Measurements from ENCODE around the gene CSRP3. TPM values are rescaled to one million over a fixed set of nuclear protein-coding genes. Genes with fewer than 3 reads are reported as not detected.

The CSRP3 gene
- total and polyA plus RNA-seq, 4 donors, result 0.18 to 7.5 TPM; not detected in 2

GRCh38 chr11:19185516-19186052 is 16.2 kb downstream of the CSRP3 start:
- Histone ChIP-seq H3K4me1 (ENCODE audit: control insufficient read depth in 1 of 2, insufficient read depth in 2 of 2, low read length in 2 of 2) (no peaks in the 10 kb centered on the region), H3K27me3 (ENCODE audit: control insufficient read depth in 1 of 2, insufficient read depth in 2 of 2, low read length in 1 of 2) (no peaks in the 10 kb centered on the region), H3K36me3 (ENCODE audit: control insufficient read depth in 1 of 2, insufficient read depth in 2 of 2, low read length in 1 of 2) (no peaks in the 10 kb centered on the region), H3K9me3 (ENCODE audit: control insufficient read depth, low read length) (no peaks in the 10 kb centered on the region), H3K27ac (ENCODE audit: low read depth in 1 of 2, low read length in 2 of 2) (no peak overlapping the region), H3K4me3 (ENCODE audit: low read length in 2 of 2) (no peak overlapping the region)
- intact Hi-C loops (cut with DNase I), result no loop called here
- WGBS, 2 donors, result 74 to 75% methylated on average over 6 of the region's 6 CpGs
- ATAC-seq (ENCODE audit: low FRiP score), result no peak
- no peak for DNase-seq

- Histone ChIP-seq H3K36me3 (ENCODE audit: control insufficient read depth in 1 of 2, insufficient read depth in 2 of 2, low read length in 1 of 2) (no peaks in the 10 kb centered on the region), H3K27me3 (ENCODE audit: control insufficient read depth in 1 of 2, insufficient read depth in 2 of 2, low read length in 1 of 2) (no peaks in the 10 kb centered on the region), H3K4me1 (ENCODE audit: control insufficient read depth in 1 of 2, insufficient read depth in 2 of 2, low read length in 2 of 2) (no peaks in the 10 kb centered on the region), H3K9me3 (ENCODE audit: control insufficient read depth, low read length) (no peaks in the 10 kb centered on the region), H3K27ac (ENCODE audit: low read depth in 1 of 2, low read length in 2 of 2) (no peak overlapping the region), H3K4me3 (ENCODE audit: low read length in 2 of 2) (no peak overlapping the region)
- no peak for DNase-seq
- intact Hi-C loops (cut with DNase I), result no loop called here
- 57 to 62% methylated on average over 2 of the region's 2 CpGs for WGBS, 2 donors
- no peak for ATAC-seq (ENCODE audit: low FRiP score)
Observed at GRCh38 chr11:19185036-19185435, 16.7 kb downstream of the CSRP3 start.

- DNase-seq (no peak), ATAC-seq (ENCODE audit: low FRiP score) (no peak)
- 96% methylated on average over 7 of the region's 7 CpGs for WGBS, 2 donors
- H3K4me3 ChIP-seq (ENCODE audit: low read length in 2 of 2), result no peak overlapping the region
- no peaks in the 10 kb centered on the region for H3K36me3 ChIP-seq (ENCODE audit: control insufficient read depth in 1 of 2, insufficient read depth in 2 of 2, low read length in 1 of 2)
- H3K4me1 ChIP-seq (ENCODE audit: control insufficient read depth in 1 of 2, insufficient read depth in 2 of 2, low read length in 2 of 2), result no peaks in the 10 kb centered on the region
- intact Hi-C loops (cut with DNase I), result no loop called here
- H3K9me3 ChIP-seq (ENCODE audit: control insufficient read depth, low read length), result no peaks in the 10 kb centered on the region
- H3K27ac ChIP-seq (ENCODE audit: low read depth in 1 of 2, low read length in 2 of 2), result no peak overlapping the region
- H3K27me3 ChIP-seq (ENCODE audit: control insufficient read depth in 1 of 2, insufficient read depth in 2 of 2, low read length in 1 of 2), result no peaks in the 10 kb centered on the region
Observed at GRCh38 chr11:19183646-19184045, 18.1 kb downstream of the CSRP3 start.

- 69 to 79% methylated on average over 5 of the region's 5 CpGs for WGBS, 2 donors
- H3K4me3 ChIP-seq (ENCODE audit: low read length in 2 of 2), result no peak overlapping the region
- no peaks in the 10 kb centered on the region for H3K36me3 ChIP-seq (ENCODE audit: control insufficient read depth in 1 of 2, insufficient read depth in 2 of 2, low read length in 1 of 2)
- no peak overlapping the region for H3K27ac ChIP-seq (ENCODE audit: low read depth in 1 of 2, low read length in 2 of 2)
- no peak for ATAC-seq (ENCODE audit: low FRiP score)
- H3K9me3 ChIP-seq (ENCODE audit: control insufficient read depth, low read length), result no peaks in the 10 kb centered on the region
- H3K27me3 ChIP-seq (ENCODE audit: control insufficient read depth in 1 of 2, insufficient read depth in 2 of 2, low read length in 1 of 2), result no peaks in the 10 kb centered on the region
- H3K4me1 ChIP-seq (ENCODE audit: control insufficient read depth in 1 of 2, insufficient read depth in 2 of 2, low read length in 2 of 2), result no peaks in the 10 kb centered on the region
- intact Hi-C loops (cut with DNase I), result no loop called here
- no peak for DNase-seq
Observed at GRCh38 chr11:19181531-19182261, 20.1 kb downstream of the CSRP3 start.

- Histone ChIP-seq H3K27me3 (ENCODE audit: control insufficient read depth in 1 of 2, insufficient read depth in 2 of 2, low read length in 1 of 2) (peaks cover 0 to 2% of the 10 kb centered on the region in 2 donors), H3K4me1 (ENCODE audit: control insufficient read depth in 1 of 2, insufficient read depth in 2 of 2, low read length in 2 of 2) (no peaks in the 10 kb centered on the region), H3K9me3 (ENCODE audit: control insufficient read depth, low read length) (no peaks in the 10 kb centered on the region), H3K4me3 (ENCODE audit: low read length in 2 of 2) (no peak overlapping the region), H3K36me3 (ENCODE audit: control insufficient read depth in 1 of 2, insufficient read depth in 2 of 2, low read length in 1 of 2) (peaks cover 6% of the 10 kb centered on the region in 2 donors), H3K27ac (ENCODE audit: low read depth in 1 of 2, low read length in 2 of 2) (no peak overlapping the region)
- intact Hi-C loops (cut with DNase I), result no loop called here
- 71 to 82% methylated on average over 2 of the region's 2 CpGs for WGBS, 2 donors
- DNase-seq, result no peak
- no peak for ATAC-seq (ENCODE audit: low FRiP score)
Observed at GRCh38 chr11:19176629-19177186, 25.1 kb downstream of the CSRP3 start.

GRCh38 chr11:19173964-19174638 is 27.7 kb downstream of the CSRP3 start:
- no peak for DNase-seq
- Histone ChIP-seq H3K4me1 (ENCODE audit: control insufficient read depth in 1 of 2, insufficient read depth in 2 of 2, low read length in 2 of 2) (no peaks in the 10 kb centered on the region), H3K27ac (ENCODE audit: low read depth in 1 of 2, low read length in 2 of 2) (no peak overlapping the region), H3K27me3 (ENCODE audit: control insufficient read depth in 1 of 2, insufficient read depth in 2 of 2, low read length in 1 of 2) (peaks cover 0 to 2% of the 10 kb centered on the region in 2 donors), H3K4me3 (ENCODE audit: low read length in 2 of 2) (no peak overlapping the region), H3K36me3 (ENCODE audit: control insufficient read depth in 1 of 2, insufficient read depth in 2 of 2, low read length in 1 of 2) (peaks cover 10 to 11% of the 10 kb centered on the region in 2 donors), H3K9me3 (ENCODE audit: control insufficient read depth, low read length) (no peaks in the 10 kb centered on the region)
- intact Hi-C loops (cut with DNase I), result no loop called here
- 94 to 95% methylated on average over 7 of the region's 7 CpGs for WGBS, 2 donors
- no peak for ATAC-seq (ENCODE audit: low FRiP score)

GRCh38 chr11:19173004-19173689 is 28.6 kb downstream of the CSRP3 start:
- no peaks in the 10 kb centered on the region for H3K4me1 ChIP-seq (ENCODE audit: control insufficient read depth in 1 of 2, insufficient read depth in 2 of 2, low read length in 2 of 2)
- no peak overlapping the region for H3K4me3 ChIP-seq (ENCODE audit: low read length in 2 of 2)
- peaks cover 10 to 11% of the 10 kb centered on the region in 2 donors for H3K36me3 ChIP-seq (ENCODE audit: control insufficient read depth in 1 of 2, insufficient read depth in 2 of 2, low read length in 1 of 2)
- no peak for ATAC-seq (ENCODE audit: low FRiP score)
- no peak overlapping the region for H3K27ac ChIP-seq (ENCODE audit: low read depth in 1 of 2, low read length in 2 of 2)
- H3K9me3 ChIP-seq (ENCODE audit: control insufficient read depth, low read length), result no peaks in the 10 kb centered on the region
- WGBS, 2 donors, result 79 to 85% methylated on average over 9 of the region's 9 CpGs
- DNase-seq, result no peak
- peaks cover 0 to 2% of the 10 kb centered on the region in 2 donors for H3K27me3 ChIP-seq (ENCODE audit: control insufficient read depth in 1 of 2, insufficient read depth in 2 of 2, low read length in 1 of 2)
- intact Hi-C loops (cut with DNase I), result no loop called here

- ATAC-seq (ENCODE audit: low FRiP score) (no peak), DNase-seq (no peak)
- no peaks in the 10 kb centered on the region for H3K9me3 ChIP-seq (ENCODE audit: control insufficient read depth, low read length)
- no peaks in the 10 kb centered on the region for H3K4me1 ChIP-seq (ENCODE audit: control insufficient read depth in 1 of 2, insufficient read depth in 2 of 2, low read length in 2 of 2)
- H3K4me3 ChIP-seq (ENCODE audit: low read length in 2 of 2), result no peak overlapping the region
- H3K27ac ChIP-seq (ENCODE audit: low read depth in 1 of 2, low read length in 2 of 2), result no peak overlapping the region
- intact Hi-C loops (cut with DNase I), result no loop called here
- WGBS, 2 donors, result 85 to 88% methylated on average over 2 of the region's 2 CpGs
- peaks cover 0 to 2% of the 10 kb centered on the region in 2 donors for H3K27me3 ChIP-seq (ENCODE audit: control insufficient read depth in 1 of 2, insufficient read depth in 2 of 2, low read length in 1 of 2)
- peaks cover 16 to 17% of the 10 kb centered on the region in 2 donors for H3K36me3 ChIP-seq (ENCODE audit: control insufficient read depth in 1 of 2, insufficient read depth in 2 of 2, low read length in 1 of 2)
Observed at GRCh38 chr11:19168090-19168489, 33.7 kb downstream of the CSRP3 start.

Measured in aorta (tissue), 5 donors.